ENCODE results near the gene WWC1.
"Not testable (repeated sequence)": the region's sequence is repeated elsewhere in the genome, so short reads cannot be mapped to it uniquely, and the experiment has no call there.

WWC1 gene

DNA sequence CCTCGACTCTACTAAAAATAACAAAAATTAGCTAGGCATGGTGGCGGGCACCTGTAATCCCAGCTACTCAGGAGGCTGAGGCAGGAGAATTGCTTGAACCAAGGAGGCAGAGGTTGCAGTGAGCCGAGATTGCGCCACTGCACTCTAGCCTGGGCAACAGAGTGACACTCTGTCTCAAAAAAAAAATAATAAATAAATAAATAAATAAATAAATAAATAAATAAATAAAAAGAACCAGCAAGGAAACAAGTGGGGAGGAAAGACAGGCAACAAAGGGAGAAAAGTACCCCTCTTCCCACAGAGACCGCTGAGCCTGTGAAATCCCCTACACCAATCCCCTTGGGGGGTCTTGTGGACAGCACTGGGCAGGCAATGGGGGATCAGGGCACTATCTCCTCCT is 4.6 kb upstream of the WWC1 start:
- not testable (repeated sequence) for DNase-seq

DNA sequence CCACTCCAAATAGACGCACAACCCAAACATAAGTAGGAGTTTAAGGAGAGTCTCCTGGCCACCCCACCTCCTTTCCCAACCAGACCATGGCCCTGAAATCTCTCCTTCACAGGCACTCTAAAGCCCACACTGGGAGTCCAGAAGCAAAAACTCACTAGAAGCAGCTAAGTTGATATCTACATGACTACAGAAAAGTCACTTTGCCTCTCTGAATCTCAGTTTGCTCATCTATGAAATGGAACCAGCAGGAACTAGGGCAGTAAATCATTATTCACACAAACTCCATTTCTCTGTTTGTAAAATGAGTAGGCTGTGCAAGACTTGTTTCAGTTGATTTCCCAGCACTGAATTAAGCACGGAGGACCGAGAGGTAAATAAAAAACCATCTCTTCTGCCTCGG is 4.1 kb upstream of the WWC1 start:
- DNase-seq = no peak

DNA sequence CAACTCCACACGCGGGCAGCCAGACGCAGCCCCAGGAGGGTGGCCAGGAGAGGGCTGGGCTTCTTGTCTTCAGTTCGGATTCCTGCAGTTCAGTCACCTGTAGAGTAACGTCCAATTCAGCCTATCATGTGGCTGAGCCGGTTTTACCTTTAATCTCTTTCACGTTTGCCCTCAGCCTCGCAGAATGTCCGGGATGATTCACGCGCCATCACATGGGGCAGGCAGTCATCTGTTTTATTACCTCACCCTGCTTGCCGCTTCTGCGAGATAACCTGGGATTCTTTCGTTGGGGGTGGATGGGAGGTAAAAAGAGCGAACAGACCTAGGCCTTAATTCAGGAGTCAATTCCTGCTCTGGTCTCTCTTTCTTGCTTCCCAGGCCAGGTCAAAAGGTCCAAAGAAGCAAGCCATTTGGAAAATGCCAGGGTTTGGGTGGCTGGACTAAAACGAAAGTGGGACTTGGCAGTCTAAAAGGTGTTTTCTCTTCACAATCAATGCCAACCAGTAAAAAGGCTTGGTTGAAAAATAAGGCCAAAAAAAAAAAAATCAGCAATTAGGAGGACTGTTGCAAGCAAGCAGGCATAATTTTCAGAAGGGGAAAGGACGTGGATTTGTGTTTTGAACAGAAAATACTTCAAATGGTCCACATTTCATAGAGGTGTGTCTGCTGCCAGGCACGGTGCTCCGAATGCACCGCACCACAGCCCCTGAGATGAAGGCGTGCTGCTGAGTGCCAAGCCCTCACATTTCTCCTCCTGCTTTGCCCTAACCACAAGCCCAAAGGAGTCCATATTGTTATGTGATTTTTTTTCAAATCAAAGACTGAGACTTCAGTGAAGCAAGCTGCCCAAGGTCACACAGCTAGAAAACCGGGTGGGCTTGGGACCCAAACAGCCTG is 2.8 kb upstream of the WWC1 start:
- no peak for DNase-seq

DNA sequence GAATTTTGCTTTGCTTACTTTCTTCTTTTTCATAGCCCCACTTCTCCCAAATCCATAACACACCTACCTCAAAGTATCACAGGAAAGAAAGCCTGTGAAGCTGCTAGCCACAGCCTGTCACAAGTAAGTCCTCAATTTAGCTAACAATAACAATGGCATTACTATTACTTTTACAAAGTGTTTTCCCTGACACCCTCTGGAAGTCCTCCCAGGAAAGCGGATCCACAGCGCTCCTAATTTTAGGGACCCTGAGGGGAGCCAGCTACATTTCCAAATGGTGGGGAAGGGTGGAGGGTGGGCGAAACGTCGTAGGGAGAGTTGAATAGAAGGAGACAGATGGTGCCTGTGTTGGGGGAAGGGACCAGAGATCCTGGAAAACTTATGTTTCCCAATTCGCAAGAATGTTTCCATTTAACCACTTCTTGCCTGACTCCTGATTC is 523 bp upstream of the WWC1 start:
- no peak for DNase-seq

DNA sequence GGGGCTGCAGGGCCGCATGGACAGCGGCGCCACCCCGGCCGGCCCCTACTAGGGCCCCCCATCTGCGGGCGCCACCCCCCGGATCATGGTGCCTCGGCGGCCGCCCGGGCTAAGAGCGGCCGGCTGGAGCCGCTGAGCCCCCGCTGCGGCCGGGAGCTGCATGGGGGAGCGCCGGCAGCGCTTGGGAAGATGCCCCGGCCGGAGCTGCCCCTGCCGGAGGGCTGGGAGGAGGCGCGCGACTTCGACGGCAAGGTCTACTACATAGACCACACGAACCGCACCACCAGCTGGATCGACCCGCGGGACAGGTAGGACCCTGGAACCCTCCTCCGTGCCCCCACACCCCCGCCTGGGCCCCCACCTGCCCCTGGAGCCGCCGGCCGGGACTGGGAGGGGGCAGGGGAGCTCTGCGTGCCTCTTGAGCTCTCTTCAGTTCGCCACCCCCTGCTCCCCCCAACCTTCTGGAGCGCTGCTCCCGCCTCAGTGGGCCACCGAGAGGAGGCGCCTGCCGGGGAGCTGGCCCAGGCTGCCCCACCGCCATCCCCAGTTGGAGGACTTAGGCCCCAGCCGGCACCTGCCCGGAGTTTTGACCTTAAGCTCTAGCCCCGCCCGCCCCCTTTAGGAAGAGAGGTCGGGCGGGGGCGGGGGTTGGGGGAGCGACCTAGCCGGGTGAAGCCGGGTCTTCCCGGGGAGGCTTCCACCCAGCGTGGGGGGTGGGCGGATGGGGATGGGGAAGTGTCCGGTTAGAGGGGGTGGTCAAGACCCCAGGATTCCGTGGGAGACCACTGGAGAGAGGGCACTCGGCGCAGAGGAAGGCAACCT is 730 bp downstream of the WWC1 start:
- no peak for DNase-seq

DNA sequence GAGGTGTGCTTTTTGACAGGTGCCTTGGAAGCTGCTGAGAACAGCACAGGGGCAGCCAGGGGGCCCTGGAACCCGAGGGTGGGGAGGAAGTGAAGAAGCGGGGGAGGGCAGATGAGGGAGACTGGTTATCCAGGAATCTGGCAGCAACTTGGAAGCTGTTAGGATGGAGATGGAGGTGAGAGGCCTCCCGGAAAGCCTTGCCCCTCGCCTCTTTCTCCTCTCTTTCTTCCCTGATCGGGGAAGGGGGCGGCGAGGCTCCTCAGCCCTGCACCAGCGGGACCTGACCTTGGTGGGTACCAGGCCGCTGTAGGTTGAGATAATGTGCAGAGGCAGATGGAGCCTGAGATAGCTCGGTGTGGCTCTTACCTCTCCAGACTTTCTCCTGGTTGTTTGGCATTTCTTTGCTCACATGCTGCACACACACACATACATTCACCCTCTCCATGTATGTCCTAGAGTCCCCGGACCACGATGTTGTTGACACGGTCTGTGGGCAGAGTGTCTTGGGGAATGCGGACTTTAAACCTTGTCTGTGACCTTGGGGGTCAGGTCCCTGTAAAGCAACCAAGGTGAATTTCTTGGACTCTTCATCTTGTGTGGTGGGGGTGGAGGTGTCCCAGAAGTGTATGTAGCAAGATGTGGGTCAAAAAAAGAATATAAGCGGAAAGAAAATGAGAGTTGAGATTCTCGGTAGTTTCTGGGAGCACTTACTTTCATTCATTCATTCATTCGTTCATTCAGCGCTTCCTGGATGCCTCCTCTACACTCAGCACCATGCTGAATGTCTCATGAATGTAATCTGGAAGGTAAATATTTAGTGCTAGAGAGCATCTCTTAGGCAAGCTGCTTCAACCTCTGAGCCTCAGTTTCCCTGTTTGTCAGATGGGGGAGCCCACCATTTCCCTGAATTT is 1.6 kb downstream of the WWC1 start:
- no peak for DNase-seq

DNA sequence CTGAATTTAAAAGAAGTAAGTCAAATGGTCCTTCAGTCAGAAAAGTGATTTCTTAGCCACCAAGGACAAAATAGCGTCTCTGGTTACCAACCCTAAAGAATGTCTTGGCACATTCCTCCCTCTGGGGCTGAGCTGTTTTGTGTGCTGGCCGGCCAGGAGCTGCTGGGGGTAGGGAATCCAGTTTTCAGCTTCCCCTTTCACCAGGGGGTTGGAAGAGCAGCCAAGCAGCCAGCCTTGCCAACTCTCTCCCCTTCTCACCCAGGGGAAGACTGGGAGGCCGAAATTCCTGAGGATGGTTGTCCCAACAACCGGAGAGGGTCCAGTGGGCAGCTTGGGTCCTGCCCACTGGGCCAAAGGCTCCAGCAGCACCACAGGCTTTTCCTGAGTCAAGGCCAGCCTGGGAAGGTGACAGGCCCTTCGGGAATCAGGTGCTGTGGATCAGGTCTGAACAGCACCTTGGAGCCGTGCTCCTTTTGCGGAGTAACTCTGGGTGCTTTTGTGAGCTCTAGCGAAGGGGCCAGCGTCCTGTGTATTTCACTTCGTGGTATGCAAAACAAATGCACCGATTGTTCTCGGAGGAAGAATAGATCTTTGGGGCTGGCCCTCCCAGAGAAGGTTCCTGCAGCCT is 4.2 kb downstream of the WWC1 start:
- no peak for DNase-seq

DNA sequence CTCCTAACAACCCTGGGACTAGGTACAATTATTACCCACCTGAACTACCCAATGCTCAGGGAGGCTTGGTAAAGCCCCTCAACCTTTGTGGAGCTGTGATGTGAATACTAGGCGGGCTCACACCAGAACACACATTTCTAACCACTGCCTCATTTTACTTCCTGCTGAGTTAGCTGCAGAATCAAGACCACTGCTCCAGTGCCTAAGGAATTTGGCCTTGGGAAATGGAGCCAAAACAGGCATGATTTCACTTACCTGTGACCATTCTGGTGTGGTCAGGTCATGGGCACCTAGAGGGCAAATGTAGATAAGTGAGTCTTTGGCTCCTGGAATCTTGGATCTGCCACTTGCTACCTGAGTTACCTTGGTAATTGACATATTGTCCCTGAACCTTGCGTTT is 5.2 kb downstream of the WWC1 start:
- no peak for DNase-seq

DNA sequence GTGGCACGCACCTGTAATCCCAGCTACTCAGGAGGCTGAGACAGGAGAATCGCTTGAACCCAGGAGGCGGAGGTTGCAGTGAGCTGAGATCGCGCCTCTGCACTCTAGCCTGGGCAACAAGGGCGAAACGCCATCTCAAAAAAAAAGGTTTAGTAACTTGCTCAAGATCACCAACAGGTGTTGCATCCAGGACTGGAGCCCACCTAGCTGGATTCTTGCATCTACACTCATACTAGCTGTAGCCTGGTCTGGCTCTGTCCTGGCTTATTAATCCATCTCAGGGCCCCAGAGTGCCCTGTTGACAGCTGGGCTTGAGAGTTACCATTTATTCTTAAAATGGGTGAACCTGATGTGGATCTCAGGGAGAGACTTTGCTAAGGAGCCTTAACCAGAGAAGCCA is 7.5 kb downstream of the WWC1 start:
- no peak for DNase-seq

DNA sequence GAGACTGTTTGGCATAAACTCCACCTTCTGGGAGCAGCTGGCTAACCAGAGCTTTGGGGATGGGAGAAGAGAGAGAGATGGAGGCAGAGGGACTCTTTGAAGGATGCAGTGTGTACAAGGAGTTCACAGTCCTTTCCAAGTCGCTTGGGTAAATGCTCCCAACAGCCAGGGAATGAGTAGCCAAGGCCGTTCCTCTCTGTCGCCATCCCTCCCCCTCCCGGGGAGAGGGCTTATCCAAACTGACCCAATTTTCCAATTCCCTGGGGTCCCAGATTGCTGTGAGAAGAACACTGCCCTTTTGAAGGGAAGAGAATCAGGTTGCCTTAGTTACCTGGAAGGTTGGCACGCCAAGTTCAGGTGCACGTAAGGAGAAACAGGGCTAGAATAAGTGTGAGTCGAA is 7.9 kb downstream of the WWC1 start:
- no peak for DNase-seq

DNA sequence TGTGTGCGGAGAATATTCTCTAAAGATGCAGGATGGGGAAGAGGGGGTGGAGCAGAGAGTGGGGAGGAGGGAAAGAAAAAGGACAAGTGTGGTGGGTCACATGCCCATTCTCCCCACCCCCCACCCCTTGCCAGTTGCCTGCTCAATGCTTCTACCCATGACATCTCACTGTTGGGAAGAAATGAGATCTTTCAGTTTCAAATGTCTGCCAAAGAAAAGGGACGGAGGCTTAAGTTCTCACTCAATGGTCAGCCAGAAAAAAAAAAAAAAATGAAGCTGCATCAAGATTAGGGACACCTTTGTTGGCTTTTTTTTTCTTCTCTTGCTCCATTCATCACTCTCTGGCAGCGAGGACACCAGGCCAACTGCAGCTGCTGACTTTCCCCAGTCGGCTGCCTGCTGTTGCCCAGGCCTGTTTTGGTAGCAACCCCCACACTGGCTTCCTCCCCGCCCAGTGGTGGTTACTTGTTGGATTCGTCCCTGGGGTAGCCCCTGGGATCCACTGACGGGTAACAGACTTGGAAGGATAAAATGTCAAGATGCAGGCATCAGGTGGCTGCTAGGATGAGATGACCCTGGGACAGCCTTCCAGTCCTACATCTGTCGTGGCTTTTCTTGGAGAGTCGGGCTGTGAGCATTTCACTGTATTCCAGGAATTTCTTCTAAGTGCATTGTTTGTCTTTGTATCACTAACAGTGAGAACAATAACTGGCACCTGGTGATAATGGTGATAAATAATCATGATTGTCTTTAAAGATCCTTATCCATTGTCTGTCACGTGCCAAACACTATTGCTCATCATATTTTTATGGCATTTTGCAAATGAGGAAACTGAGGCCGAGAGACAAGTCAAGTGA is 9.1 kb downstream of the WWC1 start:
- DNase-seq = no peak

DNA sequence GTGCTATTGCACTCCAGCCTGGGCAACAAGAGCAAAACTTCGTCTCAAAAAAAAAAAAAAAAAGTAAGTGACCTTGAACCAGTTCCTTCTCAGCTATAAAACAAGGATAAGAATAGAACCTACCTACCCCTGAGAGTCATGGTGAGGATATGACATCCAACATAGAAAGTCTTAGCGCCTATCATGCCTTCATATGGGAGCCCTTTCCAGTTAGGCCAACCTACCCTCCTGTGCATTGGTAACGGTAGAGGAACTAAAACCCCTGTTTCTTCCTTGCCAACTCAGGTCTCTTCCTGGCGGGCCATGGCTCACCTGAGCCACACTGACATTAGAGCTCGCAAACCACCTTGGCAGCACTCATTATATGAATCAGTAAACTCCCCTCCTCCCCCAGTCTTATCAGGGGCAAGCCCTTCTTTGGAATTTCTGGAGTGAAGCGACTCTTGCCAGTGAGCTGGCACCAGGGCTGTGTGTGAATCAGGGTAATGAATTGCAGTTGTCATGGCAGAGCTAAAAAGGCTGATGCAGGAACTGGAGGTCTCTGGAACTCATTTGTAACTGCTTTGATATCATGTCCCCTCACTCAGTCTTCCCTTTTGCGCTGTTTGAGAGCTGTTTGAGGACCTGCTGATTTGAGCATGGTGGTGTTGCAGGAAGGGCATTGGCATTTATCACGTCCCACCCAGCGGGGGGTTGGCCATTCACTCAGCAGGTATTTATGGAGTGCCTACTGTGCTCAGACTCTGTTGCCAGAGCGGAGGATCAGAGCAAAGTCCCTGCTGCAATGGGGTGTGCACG is 10.3 kb downstream of the WWC1 start:
- DNase-seq = no peak

DNA sequence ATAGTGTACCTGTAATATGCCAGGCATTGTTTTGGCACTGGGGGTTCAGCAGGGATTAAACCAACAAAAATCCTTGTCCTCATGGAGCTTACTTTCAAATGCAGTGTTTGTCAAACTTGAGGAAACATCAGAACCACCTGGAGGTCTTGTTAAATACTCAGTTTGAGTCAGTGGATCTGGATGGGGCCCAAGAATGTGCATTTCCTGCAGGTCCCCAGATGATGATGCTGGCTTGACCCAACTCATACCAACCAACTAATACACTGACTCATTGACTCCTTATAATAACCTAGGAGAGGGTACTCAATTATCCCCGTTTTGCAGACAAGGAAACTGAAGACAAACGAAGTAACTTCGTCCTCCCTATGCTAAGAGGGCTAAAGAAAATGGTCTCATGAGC is 11.3 kb downstream of the WWC1 start:
- no peak for DNase-seq

DNA sequence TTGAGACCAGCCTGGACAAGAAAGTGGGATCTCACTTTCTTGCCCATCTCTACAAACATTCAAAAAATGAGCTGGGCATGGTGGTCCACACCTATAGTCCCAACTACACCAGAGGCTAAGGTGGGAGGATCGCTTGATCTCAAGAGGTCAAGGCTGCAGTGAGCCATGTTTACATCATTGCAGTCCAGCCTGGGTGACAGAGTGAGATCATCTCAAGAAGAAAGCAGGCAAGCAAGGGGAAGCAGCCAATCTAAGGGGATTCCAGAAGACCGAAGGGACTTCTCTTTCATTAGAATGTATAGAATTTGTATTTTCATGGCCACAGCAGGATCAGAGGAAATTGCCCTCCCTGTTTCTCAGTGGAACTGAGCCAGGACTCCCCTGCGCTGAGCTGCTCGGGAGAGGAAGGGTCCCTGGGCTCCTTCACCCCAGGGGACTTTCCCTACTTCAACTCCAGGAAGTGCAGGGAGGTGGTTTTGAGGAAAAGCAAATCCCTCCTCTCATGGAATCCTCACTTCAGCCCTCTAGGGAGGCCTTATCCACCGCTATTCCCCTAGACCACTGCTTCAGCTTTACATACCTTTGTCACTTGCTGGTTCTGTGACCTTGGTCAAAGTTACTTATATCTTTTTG is 12.1 kb downstream of the WWC1 start:
- DNase-seq = no peak

DNA sequence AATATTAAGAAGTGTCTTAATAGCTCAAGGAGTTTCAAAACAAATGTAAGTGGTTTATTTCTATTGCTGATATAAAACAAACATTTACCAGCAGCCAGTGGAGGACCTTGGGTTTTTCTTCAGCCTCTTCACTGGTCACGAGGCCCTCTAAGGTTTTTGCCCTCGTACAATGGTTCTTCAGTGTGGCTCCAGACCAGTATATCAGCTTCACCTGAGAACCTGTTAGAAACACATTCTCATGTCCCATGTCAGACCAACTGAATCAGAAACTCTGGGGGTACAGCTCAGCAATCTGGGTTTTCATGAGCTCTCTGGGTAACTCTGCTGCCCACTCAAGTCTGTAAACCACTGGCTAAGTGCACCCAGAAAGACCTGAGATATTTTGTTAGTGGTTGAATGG is 12.9 kb downstream of the WWC1 start:
- DNase-seq = no peak

DNA sequence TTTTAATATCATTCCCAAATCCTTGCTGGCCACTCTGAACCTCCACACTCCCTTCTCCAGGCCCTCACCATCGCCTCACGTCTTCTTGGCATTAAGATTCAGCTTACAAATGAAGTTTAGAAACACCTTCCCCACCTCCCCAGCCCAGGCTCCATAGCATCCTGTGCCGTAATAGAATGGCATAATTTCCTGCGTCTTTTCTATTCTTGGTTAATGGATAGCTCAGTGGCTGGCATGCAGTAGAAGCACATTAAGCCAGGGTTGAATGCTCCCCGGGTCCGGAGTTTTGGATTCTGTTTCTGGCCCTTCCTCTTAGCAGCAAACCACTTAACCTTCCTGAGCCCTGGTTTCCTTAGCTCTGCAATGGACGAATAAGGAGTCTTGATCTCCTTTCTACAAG is 13.8 kb downstream of the WWC1 start:
- no peak for DNase-seq

DNA sequence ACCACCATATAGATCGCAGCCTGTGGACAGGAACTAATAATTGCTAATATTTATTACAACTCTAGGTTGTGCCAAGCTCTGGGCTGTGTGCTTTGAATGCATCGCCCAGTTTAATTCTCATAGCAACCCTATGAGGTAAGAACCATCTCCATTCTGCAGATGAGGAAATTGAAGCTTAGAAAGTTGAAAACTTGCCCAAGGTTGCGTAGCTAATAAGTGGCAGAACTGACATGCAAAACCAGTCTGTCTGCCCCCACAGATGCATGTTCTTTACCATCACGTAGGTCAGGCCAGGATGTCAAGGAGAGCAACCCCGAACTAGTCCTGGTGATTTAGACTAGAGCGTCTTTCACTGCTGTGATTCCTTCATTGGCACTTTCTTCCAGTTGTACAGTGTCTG is 15.6 kb downstream of the WWC1 start:
- no peak for DNase-seq

DNA sequence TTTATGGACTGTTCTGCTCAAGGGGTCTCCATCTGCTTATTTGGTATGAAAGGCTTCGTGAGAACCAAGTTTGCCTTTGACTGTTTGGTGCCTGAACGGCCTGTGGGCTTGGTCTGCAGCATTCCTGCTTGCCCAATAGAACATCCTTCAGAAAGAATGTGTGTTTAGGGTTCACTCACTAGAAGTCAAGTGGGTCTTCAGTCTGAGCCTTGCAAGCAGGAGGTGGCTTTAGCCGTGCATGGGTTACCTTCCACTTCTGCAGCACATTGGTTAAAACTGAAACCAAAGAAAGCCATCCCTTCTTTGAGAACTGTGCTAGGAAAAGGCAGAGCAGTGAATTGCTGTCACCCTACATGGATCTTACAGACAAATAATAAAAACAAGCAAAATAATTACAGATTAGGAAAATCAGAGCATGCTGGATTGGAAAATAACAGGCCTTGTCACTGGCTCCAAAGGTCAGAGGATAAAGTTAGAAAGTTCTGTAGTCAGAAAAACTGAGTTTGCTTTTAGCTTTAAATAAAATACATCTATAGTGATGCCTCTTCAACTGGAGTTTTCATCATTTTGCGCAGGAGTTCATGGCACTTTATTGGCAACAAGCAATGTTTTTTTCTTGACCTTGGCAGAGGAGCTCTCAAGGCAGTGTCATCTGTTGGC is 16.6 kb downstream of the WWC1 start:
- DNase-seq = no peak

DNA sequence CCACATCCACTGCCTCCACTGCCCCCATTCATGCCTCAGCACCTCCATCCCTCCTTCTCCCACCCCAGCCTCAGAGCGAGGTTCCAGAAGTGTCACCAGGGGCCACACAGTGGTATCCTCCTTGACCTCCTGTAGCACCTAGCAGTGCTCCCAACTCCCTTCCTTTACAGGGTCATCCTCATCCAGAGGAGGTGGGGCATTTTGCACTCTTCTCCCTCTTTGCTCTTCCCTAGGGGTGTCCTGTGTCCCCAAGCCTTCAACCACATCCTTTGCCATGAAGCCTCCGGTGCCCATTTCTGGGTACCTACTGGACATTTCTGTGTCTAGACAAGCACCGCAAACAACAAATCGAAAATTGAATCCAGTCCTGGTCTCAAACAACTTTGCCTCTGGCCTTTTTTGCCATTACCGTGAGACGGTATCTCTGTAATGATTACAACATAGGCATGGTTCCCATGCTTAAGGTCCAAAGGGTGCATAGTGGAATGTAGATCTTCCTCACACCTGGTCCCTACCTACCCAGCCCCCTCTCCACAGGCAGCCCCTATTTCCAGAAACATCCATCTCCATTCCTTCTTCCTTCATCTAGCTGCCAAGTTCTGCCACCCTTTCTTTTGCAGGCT is 17.6 kb downstream of the WWC1 start:
- no peak for DNase-seq

Measured in CD4-positive, alpha-beta T cell treated with Interleukin-15 for 1 hour (primary cell).